Frontal cortex (tissue), 4 donors: ENCODE results near the gene GIT1. TPM values are rescaled to one million over a fixed set of nuclear protein-coding genes. Genes with fewer than 3 reads are reported as not detected.

Experiments
- DNase-seq, 2 donors: peaks; one replicate each; pipeline ENCODE4 v3.0.0; 2012; ENCODE audit warnings: low spot score in 2 of 2
- FAIRE-seq: peaks from 2 replicates; lab custom pipeline; 2012; peaks lifted over from hg19 to GRCh38; lab: Jason Lieb, UNC
- total RNA-seq: library from RNA; depleted of rRNA; stranded (reverse); fragments of >200 nt; gene quantifications from one replicate; pipeline ENCODE4 v1.2.3, GENCODE V29; 2014
- donor health status: control.
- donor health status: control.
- donor health status: control.

GIT1 gene
- total RNA-seq, 1 donor from 2014 or later = 30.6 TPM

DNA sequence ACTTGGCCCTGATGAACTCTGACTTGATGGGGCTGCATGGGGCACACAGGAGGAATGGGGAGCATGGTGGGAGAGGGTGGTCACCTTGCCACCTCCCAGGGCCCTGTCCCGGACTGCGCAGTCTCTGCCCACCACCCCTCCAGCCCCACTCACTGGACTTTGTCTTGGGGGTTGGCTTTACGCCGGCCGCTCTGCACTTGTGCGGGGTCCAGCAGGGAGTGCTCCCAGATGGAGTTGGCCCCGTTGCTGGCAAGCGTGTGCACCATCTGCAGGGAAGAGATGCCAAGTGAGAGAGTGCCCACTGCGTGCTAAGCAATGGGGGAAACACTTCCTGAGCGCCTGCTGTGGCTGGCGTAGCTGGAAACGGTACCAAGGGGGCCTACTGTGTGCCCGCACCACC is 6.7 kb downstream of the GIT1 start:
- peak in 1 of 2 donors; percentile 74 for DNase-seq
- no peak for FAIRE-seq

DNA sequence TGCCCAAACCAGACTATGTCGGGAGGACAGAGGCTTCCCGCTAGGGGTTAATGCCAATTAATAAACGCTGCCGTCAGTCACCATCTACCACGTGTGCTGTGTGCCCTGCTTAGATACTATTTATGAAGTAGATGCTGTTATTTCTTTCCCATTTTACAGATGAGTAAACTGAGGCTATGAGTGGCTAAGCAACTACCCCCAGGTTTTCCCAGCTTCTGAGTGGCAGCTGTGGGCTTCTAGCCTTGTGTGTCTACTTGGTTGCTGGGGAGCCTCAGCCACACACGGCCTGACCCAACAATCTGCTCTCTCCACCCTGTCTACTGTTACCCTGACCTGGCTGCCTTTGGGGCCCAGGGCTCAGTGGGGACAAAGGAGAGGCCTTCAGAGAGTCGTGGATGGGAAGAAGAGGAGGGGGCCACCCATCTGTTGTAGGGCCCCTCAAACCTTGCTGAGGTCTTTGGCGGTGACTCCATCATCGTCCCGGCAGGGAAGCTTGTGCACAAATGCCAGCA is 7.1 kb downstream of the GIT1 start:
- DNase-seq (no peak), FAIRE-seq (no peak)

DNA sequence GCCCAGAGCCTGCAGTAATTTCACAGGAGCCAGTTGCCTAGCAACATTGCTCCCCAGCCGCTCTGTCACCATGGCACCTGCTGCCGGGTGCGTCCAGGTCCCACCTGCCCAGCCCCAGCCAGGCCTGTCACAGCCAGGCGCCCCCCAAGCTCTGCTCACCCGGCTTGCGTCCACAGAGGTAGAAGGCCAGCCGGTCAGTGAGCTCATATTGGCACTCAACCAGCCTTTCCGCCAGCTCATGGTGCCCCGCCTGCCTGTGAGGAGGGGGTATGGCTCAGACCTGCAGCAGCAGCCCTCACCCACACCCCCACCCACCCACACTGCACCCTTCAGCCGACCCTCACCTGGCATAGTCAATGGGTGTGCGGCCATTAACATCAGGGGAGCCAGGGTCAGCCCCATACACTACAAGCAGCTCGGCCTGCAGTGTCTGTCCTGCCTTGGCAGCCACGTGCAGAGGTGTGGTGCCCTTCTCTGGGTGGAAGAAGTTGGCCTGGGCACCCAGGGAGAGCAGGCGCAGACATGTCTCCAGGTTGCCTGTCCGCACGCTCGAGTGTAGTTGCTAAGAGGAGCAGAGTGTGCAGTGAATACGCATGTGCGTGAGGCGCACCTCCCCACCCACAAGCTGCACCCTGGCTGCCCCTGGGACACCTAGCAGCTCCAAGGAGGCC is 7.7 kb downstream of the GIT1 start:
- FAIRE-seq = no peak
- peak in 1 of 2 donors; percentile 55 for DNase-seq

DNA sequence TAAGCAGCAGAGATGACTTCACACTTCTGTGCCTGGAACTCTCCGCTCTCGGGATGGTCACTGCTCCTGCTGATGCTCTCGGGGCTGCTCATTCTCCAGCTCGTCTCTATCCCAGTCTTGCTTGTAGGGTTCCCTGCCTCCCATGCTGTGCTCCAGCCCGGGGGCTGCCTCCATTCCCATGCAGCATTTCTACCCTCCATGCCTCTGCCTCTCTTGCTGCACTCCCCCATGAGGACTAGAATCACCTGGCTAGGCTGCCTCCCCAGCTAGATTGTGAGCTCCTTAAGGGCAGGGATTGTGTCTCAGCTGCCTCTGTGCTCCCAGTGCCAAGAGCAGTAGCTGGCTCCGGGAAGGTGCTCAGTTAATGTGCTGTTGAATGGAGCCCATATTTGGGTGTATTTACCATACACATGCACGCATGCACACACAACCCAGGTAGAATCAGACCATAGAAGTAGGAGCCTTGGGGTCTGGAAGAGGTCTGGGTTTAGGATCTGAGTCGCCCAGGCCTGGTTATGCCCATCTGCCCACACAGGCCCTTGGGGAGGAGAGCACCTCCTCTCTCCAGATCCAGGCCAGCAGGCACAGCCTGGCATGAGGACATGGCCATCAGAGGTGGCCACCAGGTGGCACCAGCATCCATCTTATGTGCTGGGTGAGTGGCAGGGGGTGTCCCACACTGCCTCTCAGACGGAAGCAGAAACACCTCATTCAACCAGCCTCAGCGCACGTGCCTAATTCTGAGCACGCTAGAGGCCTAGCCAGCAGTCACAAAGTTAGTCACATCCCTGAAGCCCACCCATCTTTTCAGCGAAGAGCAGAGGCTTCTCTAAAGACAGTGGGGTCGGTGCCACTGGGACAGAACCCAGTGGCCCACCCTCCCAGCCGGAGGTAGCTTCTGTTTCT is 9.3 kb downstream of the GIT1 start:
- peak; percentile 86 to 94 for DNase-seq
- no peak for FAIRE-seq

DNA sequence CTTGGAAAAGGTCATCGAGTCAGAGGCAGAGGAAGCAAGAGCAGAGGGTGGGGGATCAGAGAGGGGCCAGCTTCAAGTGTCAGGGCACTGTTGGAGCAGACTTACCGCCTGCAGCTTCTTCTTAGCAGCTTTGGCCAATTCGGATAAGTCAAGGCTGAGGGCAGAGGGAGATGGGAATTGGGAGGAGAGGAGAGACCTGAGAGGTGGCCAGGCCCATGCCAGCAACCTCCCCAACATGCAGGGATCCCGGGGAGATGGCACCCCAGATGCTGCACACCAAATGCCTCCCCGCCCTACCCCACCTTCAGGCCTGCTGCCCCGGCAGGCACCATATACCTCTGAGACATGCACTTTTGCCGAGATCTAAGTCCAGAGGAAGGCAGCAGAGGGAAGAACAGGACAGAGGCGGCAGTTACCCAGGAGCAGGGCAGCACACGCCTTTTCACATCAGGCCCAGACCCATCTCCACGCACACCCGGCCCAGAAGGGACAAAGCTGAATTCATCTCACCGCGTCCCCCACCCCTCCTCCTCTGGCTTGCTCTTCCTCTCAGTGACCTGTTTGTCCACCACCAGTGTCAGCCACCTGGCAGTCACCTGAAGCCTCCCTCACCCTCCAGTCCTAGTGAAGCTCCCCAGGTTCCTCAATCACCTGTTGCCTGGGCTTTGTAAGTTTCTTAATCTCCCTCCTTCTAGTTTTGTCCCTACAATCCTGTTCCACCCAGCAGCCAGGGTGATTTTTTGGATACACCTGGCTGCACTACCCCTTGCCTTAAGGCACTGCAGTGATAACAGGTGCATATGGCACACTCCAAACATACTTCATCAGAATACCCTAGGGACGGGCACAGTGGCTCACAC is 10.6 kb downstream of the GIT1 start:
- FAIRE-seq (no peak), DNase-seq (peak in 1 of 2 donors; percentile 12)

DNA sequence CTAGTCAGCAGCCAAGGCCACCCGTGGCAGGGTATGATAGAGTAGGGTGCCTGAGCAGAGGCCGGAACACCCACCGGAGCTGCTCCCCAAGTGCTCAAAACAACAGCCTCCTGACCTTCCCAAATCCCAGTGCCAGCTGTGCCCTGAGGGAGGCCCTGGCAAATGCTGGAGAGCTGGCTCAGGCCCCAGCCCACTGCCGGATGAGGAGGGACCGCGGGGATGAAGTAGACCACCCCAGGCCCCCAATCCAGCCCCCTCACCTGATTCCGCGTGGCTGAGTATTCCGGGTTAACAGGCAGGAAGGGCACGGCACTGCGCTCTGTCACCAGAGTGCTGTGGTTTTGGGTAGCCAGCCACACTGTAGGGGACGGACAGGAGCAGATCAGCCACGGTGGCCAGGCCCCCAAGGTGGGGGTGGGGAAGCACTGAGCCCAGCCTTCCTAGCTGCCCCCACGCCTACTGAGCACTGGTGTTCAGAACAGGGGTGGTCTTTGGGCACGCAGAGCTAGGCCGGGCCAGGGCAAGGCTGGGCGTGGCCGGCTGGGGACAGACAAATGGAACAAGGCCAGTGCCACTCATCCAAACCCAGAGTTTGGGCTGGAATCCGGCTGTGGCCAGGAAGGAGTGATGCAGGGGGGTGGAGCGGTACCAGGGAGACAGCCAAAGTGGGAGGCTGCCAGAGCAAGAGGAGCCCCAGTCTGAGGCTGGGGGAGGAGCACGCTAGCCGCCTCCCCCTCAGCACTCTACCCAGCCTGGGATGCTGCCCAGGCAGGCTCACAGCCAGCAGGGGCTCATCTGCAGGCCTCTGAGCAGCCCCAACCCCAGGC is 11.8 kb downstream of the GIT1 start:
- FAIRE-seq (no peak), DNase-seq (peak; percentile 61 to 66)

DNA sequence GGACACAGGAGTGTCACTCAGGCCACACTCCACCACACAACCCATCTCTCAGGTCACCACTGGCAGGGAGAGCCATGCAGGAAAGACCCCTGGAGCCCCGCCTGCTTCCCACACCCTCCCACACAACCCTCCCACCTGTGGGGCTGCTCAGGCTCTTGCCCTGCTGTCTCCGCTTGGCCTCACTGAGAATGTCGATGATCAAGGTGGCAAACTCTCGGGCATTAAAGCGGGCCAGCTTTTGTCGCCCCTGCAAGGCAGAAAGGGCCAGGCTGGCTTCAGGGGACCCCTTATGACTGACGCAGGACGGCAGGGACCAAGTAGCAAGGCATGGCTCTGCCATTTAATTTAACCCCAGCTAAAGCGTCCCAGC is 12.5 kb downstream of the GIT1 start:
- FAIRE-seq (no peak), DNase-seq (no peak)

DNA sequence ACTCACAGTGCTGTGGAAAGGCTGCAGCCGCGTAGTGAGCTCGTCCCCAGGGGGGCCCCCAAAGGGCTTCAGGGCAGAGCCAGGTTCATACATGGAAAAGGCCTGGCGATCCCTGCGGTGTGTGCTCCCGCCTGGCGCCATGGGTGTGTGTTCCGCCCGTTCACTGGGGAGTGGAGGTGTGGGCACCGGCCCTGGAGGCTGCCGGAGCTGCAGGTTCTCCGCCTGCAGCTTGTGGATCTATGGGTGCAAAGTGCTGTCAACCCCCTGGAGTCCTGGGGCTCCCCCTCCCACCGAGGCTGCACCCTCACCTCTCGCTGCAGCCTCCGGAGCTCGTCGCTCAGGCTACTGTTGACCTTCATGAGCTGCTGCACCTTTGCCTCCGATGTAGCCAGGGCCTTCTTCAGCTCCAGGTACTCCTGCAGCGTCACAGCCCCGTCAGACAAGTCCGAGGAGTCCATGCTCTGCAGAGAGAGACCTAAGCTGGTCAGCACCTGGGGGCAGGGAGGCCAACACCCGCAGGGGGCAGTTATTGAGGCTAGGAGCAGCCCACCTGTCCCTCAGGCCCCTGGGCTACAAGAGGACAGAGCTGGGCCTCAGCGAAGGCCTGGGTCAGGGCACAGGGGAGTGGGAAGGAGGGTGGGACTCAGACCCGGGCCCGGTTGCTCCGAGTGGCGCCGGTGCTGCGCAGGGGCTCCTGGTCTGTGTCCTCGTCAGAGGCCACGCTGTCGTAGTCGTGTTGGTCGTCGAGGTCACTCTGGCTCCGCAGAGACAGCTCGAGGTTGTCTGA is 13.0 kb downstream of the GIT1 start:
- no peak for FAIRE-seq
- DNase-seq = no peak

DNA sequence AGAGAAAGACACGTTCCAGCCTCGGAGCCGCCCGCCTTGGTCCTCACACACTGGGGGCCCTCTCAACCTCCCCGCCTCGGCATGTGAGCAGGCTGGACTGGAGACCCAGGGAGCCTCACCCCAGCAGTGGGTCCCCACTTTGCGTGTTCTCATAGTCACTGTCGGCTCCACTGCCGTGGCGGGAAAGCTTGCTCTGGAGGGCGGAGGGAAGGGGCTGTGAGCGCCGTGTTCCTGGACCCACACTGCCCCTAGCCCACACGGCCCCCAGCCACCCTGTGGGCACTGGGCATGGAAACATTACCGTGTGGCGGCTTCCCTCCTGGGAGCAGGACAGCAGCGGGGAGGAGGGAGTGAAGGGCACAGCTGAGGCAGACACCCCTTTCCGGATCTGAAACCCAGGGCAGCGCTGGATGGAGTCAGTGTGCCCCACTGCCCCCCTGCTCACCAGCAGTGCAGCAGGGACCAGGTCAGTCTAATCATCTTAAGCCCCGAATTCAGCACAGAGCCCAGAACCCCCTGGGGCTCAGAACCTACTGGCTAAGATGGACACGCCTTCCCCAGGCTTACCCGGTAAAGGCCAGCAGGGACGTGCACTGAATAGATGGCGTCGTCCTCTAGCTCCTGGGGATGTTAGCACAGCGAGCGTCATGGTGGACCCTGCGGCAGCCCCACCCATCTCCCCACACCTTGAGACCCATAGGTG is 13.8 kb downstream of the GIT1 start:
- FAIRE-seq = no peak

DNA sequence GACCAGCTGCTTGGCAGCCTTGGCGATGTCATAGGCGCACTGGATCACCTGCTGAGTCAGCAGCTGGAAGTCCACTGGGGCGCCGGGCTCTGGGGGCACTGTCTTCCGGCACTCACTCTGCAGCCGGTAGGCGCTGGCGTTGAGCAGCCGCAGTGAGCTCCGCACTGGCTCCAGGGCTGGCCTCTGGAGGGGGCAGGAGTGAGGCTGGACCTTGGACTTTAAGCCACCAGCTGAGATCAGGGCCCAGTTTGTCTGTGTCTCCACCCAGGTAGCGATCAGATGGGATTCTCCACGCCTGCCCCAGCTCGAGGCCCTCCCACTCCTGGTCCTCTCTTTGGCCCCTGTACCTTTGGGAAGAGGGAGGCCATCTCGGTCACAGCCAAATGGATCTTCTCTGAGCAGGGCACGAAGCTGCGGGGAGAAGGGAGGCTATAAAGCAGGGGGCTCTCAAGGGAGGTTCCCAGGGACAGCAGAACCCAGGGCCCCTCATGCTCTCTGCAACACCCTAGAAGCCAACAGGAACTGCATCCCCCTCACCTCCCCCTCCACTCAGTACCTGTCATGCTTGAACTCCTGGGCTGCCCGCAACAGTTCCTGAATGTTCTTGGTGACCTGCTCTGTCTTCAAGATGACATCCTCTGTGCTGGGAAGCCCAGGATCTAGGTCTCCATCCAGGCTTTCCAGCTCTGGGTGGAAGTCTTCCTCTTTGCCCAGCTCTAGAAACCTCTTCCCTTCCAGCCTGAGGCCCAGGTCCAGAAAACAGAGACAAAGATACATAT is 14.5 kb downstream of the GIT1 start:
- peak in 1 of 2 donors; percentile 8 for DNase-seq
- FAIRE-seq = no peak

More for the DNA sequence above, 13.8 kb downstream of the GIT1 start:
- DNase-seq = no peak

DNA sequence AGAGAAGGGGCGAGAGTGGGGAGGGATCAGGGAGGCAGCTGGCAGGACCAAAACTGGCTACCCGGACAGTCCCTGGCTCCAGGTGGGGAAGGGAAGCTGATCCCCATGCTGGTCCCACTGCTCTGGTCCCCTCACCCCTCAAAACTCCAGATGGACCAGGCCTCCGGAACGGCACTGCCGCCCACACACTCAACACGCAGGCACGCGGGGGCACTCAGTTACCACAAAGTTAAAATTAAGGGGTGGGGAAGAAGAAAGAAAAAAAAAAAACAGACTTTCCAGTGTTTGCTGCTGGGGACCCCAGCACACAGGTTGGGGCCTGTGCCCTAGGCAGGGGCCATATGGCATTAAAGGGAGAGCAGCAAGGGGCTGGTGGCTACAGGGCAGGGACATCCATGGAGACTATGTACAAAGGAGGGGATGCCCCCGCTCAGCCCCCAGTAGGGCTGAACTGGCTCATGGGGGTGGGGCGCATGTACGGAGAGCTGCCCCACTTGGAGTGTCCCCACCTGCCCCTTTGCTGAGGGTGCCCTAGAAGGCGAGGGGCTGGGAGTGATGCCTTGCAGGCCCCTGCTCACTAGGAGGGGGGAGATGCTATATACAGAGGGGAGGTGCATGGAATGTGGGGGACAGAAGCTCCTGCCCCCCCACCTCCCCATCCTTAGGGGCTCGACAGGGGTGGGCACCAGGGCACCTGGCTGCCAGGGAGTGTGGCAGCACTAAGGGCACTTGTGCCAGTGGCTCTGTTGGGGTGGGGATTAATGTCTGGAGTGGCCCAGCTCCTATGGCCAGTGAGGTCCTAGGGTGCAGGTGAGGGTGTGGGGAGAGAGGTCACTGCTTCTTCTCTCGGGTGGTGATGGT is 15.3 kb downstream of the GIT1 start:
- FAIRE-seq (no peak), DNase-seq (peak in 1 of 2 donors; percentile 16)

DNA sequence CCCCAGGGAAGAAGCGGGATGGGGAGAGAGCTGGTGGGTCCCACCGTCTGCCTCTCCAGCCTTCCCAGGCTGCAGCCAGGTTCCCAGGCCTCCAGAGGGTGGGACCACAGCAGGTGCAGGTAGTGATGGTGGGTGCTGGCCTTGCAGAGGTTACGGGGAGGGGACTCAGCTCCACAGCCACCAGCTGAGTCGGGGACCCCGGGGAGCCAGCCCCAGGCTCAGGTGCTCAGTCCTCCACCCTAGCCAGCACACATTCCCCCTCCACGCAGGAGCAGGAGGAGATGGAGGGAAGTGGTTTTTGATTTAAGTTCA is 15.9 kb downstream of the GIT1 start:
- DNase-seq = no peak
- no peak for FAIRE-seq

DNA sequence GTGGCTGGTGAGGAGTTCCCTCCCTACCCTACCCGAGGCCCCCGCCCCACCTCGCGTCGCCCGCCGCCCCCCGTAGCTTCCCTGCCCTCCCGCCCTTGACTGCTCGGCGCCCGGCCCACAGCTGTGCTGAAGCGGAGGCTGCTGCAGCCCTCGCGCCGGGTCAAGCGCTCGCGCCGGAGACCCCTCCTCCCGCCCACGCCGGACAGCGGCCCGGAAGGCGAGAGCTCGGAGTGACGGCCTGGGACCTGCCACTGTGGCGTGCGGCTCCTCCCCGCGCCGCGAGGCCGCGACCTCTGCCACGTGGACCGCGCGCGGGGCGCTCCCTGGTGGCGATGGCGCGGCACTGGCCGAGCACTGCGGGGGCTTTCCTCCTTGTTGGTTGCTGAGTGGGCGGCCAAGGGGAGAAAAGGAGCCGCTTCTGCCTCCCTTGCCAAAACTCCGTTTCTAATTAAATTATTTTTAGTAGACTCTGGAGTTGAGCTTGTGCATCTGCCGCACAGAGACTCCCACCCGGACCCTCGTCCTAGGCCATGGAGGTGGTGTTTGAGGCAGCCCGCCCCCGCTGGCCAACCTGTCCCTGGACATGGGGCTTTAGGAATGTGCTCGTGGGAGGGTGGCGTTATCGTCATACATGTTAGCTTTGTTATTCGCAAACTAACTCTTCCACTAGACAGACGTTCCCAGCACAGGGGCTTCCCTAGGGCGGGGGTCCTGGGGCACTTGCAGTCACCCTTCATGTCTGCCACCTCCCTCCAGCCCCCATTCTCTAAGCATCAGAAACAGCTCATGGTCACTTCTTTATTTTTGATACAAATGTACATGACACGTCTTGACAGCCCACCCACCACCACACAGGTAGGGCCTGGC is 16.5 kb downstream of the GIT1 start:
- FAIRE-seq = no peak
- DNase-seq = peak; percentile 81 to 88

DNA sequence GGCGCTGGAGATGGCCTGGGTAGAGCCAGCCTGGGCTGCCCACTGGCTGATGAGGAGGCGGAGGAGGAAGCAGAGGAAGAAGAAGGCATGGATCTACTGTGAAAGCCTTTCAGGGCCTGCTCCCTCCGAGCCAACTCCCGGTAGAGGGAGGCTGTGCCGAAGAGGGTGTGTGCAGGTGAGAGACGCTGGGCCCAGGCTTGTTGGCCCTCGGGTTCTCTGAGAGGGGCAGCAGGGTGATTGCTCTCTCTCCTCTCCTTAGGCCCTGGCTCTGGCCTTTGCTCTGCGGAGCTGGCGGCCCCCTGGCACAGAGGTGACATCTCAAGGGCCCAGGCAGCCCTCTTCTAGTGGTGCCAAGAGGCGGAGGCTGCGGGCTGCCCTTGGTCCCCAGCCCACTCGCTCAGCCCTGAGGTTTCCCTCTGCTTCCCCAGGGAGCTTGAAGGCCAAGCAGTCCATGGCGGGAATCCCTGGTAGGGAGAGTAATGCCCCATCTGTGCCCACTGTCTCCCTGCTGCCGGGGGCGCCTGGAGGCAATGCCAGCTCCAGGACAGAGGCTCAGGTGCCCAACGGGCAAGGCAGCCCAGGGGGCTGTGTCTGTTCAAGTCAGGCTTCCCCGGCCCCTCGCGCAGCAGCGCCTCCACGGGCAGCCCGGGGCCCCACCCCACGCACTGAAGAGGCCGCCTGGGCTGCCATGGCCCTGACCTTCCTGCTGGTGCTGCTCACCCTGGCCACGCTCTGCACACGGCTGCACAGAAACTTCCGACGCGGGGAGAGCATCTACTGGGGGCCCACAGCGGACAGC is 17.4 kb downstream of the GIT1 start:
- DNase-seq (no peak), FAIRE-seq (no peak)

DNA sequence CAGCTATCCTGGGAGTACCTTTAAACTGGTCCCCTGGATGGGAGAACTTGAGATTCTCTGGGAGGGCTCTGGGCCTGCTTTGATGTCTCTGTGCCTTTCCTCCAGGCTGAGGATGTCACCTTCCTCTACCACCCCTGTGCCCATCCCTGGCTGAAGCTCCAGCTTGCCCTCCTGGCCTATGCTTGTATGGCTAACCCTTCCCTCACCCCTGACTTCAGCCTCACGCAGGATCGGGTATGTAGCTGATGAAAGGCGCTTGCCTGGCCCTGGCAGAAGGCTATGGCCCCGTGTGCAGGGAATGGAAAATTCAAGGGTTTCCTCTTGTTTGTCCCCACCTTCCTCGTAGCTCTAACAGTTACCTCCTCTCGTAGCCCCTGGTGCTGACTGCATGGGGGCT is 18.0 kb downstream of the GIT1 start:
- FAIRE-seq (no peak), DNase-seq (peak in 1 of 2 donors; percentile 12)
